COLO829 (cell line): ENCODE results near the gene ANKRD33.

ENCODE experiments used
- DNase-seq: peaks from one replicate; pipeline ENCODE4 v3.0.0; 2012; ENCODE audit warnings: low spot score

The ANKRD33 gene

GRCh38 chr12:51901881-51902280 is 14.0 kb downstream of the ANKRD33 start:
- DNase-seq: no peak

- no peak for DNase-seq
These were observed 17.1 kb downstream of the ANKRD33 start for GRCh38 chr12:51904951-51905470.

DNA sequence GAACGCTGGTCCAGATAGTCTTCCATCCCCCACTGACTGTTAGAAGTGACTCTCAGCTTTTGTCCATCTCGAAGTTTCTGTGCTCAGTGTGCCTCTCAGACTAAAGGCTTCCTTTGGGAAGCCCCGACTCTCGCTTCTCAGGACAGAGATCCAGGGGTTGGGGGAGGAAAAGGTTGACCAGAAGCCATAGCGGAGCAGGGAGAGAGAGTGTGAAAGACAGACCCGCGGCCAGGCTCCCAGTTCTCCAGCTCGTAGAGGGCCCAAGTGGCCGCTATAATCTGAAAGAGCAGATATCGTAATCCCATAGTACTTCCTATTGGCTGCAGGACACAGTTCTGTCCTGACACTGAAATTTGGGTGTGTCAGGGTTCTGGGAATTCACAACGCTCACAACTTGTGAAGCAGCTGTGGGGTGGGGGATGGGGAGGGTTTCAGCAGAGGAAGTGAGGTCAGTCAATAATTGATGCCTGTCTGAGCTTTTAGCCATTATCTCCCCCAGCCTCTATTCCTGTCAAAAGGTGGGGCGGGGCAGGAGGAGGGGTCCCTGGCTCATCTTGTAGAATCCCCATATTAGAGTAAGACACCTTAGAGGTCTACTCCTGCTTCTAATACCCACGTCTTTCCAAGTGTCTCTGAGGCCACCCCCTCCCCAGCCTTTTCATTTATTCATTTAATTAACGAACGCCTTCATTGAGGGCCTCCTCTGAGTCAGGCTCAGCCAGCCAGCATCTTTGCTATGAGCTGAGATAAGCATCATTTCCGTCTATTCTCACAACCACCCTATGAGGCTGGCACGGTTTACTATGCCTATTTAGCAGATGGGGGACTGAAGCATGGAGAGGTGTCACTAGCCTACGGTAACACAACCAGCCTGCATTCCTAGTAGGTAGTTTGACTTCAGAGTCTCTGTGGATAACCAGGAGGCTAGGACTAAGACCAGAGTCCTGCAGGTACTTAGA is 17.8 kb downstream of the ANKRD33 start:
- no peak for DNase-seq

GRCh38 chr12:51906430-51907082 is 18.7 kb downstream of the ANKRD33 start:
- no peak for DNase-seq

GRCh38 chr12:51907083-51907855 is 19.4 kb downstream of the ANKRD33 start, which contains the start of gene ACVRL1:
ACVRL1 (plus strand) TSS chr12:51907504; CDS start chr12:51912475, 4,971 bp downstream.
- DNase-seq: no peak

DNA sequence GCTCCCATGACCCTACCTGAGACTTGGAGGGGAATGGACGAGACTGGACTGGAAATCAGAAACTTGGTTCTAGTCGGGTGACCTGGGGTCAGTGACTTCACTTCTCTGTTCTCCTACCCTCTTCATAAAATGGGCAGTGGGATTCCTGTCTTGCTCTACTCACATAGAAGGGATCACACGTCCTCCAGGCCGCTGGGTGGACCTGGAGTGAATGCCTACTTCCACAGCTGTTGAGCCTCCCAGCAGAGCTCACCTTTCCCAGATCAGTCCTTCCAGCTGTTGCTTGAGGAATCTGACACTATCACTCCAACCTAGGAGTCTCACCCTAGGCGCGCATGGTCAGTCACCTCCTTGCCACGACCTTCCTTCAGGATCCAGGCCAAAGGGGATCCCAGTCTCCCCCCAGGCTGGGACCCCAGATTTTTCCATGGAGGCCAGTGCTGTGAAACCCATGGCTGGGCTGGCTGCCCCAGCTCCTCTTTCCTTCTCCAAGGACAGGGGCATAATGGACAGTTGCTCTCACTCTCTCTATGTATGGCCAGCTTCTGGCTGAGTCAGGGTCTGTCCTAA is 20.0 kb downstream of the ANKRD33 start:
- no peak for DNase-seq

DNA sequence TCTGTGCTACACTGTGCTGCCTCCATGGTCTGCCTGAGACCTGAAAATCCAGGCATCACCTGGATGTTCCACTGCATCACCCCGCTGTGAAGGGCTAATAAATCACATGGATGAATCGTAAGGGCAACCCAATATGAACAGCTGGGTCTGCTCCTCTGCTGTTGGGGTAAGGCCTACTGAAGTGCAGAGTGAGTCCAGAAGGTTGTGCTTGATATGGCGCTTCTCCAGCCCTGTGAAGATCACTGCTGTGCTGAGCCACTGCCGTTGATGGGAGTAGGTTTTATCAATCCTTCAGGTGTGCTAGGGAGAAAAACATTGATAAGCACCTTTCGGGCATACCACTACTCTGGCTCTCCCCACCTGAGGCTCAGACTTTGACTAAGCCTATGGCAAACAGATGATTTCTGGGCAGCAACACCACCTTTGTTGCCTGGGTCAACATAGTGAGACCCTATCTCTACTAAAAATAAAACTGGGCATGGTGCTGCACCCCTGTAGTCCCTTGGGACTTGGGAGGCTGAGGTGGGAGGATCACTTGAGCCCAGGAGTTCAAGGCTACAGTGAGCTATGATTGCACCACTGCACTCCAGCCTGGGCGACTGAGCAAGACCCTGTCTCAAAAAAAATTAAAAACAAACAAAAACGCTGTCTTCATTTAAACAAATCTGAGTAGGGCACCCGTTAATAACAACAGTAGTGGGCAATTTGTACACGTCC is 21.1 kb downstream of the ANKRD33 start:
- no peak for DNase-seq

GRCh38 chr12:51910168-51910567 is 22.3 kb downstream of the ANKRD33 start:
- no peak for DNase-seq

GRCh38 chr12:51910691-51911090 is 22.8 kb downstream of the ANKRD33 start:
- DNase-seq: no peak

- no peak for DNase-seq
These were observed 23.4 kb downstream of the ANKRD33 start for GRCh38 chr12:51911307-51911706.

GRCh38 chr12:51911788-51912711 is 24.1 kb downstream of the ANKRD33 start:
- DNase-seq: no peak

GRCh38 chr12:51913071-51914033 is 25.4 kb downstream of the ANKRD33 start:
- DNase-seq: no peak

DNA sequence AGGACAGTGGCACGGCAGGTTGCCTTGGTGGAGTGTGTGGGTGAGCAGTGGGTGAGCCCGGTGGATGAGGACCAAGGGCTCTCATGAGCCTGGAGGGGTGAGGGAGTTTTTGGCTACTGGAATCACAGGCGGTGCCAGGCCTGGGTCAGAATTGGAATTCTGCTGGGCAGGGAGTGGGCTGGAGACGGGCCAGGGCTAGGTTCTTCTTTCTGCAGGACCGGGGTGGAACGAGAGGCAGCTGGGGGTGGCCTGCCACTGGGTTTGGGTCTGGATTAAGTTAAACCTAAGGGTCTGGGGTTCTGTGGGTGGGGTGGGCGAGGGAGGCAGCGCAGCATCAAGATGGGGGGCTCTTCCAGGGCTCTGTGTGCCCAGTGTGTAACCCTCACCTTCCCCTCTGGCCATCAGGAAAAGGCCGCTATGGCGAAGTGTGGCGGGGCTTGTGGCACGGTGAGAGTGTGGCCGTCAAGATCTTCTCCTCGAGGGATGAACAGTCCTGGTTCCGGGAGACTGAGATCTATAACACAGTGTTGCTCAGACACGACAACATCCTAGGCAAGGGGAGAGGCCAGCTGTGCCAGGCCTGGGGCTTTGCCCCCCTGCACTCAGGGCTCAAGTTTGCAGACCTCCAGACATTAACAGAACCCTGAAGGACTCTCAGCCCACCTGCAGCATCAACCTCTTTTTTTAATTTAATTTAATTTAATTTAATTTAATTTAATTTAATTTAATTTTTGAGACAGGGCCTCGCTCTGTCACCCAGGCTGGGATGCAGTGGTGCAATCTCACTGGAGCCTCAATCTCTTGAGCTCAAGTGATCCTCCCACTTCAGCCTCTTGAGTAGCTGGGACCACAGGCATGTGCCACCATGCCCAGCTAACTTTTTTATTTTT is 26.4 kb downstream of the ANKRD33 start:
- no peak for DNase-seq

GRCh38 chr12:51915003-51915625 is 27.2 kb downstream of the ANKRD33 start:
- no peak for DNase-seq

GRCh38 chr12:51915951-51916350 is 28.0 kb downstream of the ANKRD33 start:
- no peak for DNase-seq

GRCh38 chr12:51917041-51917590 is 29.2 kb downstream of the ANKRD33 start:
- no peak for DNase-seq
